NCI-H524 treated with DMSO at 0.1 percent for 48 hours (cell line): ENCODE data around the gene PNMA6F.

Experiments
- DNase-seq: peaks from one replicate; lab custom pipeline; 2025; lab: John Stamatoyannopoulos, UW

PNMA6F gene

GRCh38 chrX:153321381-153322124 is at the start of gene PNMA6F:
PNMA6F (minus strand) TSS chrX:153321767; CDS start chrX:153320674, 1,093 bp downstream.
- no peak for DNase-seq

GRCh38 chrX:153371256-153371655 is 49.7 kb upstream of the PNMA6F start:
- DNase-seq: no peak

- no peak for DNase-seq
Measured at GRCh38 chrX:153370293-153371055, 48.9 kb upstream of the PNMA6F start.

GRCh38 chrX:153366878-153367538 is 45.4 kb upstream of the PNMA6F start:
- DNase-seq: no peak

GRCh38 chrX:153366119-153366518 is 44.6 kb upstream of the PNMA6F start:
- DNase-seq: no peak

- no peak for DNase-seq
Measured at GRCh38 chrX:153365670-153366069, 44.1 kb upstream of the PNMA6F start.

- DNase-seq: no peak
Measured at GRCh38 chrX:153361781-153362397, 40.3 kb upstream of the PNMA6F start.

- no peak for DNase-seq
Measured at GRCh38 chrX:153357877-153358276, 36.3 kb upstream of the PNMA6F start.

- DNase-seq: no peak
Measured at GRCh38 chrX:153353416-153353815, 31.8 kb upstream of the PNMA6F start.

GRCh38 chrX:153352858-153353257 is 31.3 kb upstream of the PNMA6F start:
- DNase-seq: no peak

GRCh38 chrX:153351981-153352380 is 30.4 kb upstream of the PNMA6F start:
- DNase-seq: no peak

- no peak for DNase-seq
Measured at GRCh38 chrX:153349952-153350351, 28.4 kb upstream of the PNMA6F start.

- no peak for DNase-seq
Measured at GRCh38 chrX:153348421-153348820, 26.9 kb upstream of the PNMA6F start.

- DNase-seq: no peak
Measured at GRCh38 chrX:153347530-153347929, 26.0 kb upstream of the PNMA6F start.

- no peak for DNase-seq
Measured at GRCh38 chrX:153343674-153344073, 22.1 kb upstream of the PNMA6F start.

- DNase-seq: no peak
Measured at GRCh38 chrX:153342762-153343558, 21.4 kb upstream of the PNMA6F start.

GRCh38 chrX:153340111-153340510 is 18.5 kb upstream of the PNMA6F start:
- no peak for DNase-seq

GRCh38 chrX:153339662-153340061 is 18.1 kb upstream of the PNMA6F start:
- DNase-seq: no peak

- no peak for DNase-seq
Measured at GRCh38 chrX:153338836-153339235, 17.3 kb upstream of the PNMA6F start.

GRCh38 chrX:153336988-153337387 is 15.4 kb upstream of the PNMA6F start:
- DNase-seq: no peak

- no peak for DNase-seq
Measured at GRCh38 chrX:153336121-153336894, 14.7 kb upstream of the PNMA6F start.
